Endothelial cell of umbilical vein (primary cell): Measurements from ENCODE around the gene GATA1. TPM values are rescaled to one million over a fixed set of nuclear protein-coding genes. Genes with fewer than 3 reads are reported as not detected.

Experiments used
- BruUV-seq: library from RNA; stranded (reverse); fragments of 400-500 nt; replicated peaks from 2 replicates; lab custom pipeline; 2021; lab: Mats Ljungman, UMichigan
- CTCF ChIA-PET: fragments of 300-600, 350-600 bp; sonication (Branson Sonifier 250); formaldehyde crosslinking; loops from one replicate; lab custom pipeline; 2021; ENCODE audit warnings: antibody characterized with exemption, inconsistent platforms; lab: Charles Lee
- POLR2A ChIA-PET: fragments of 300-600, 350-600 bp; sonication (Branson Sonifier 250); formaldehyde crosslinking; loops from one replicate; lab custom pipeline; 2021; ENCODE audit warnings: antibody characterized with exemption, inconsistent platforms; lab: Charles Lee
- DNase-seq: peaks from one replicate; pipeline ENCODE4 v3.0.0-alpha.2; 2011; ENCODE audit warnings: low read depth, low spot score
- FAIRE-seq: peaks from 2 replicates; lab custom pipeline; 2011; peaks lifted over from hg19 to GRCh38; lab: Jason Lieb, UNC
- H2AFZ ChIP-seq: 2 replicates; pipeline ENCODE4 v1.6.0; 2012; ENCODE audit warnings: low read depth, low read length, control low read depth, inconsistent platforms
- H3K27ac ChIP-seq: 2 replicates; pipeline ENCODE4 v1.5.1; 2011; ENCODE audit warnings: low read depth, mild to moderate bottlenecking, control low read depth, low read length, moderate library complexity; ENCODE audit not compliant: insufficient read depth
- H3K27me3 ChIP-seq, 2 experiments: 2 replicates each; pipeline versions ENCODE4 v1.6.0 to v1.6.1; 2011; ENCODE audit warnings: low read length in 2 of 2, mixed read lengths in 1 of 2; ENCODE audit not compliant: control insufficient read depth in 2 of 2, insufficient read depth in 2 of 2
- H3K36me3 ChIP-seq, 2 experiments: 2 replicates in 1 of 2; 3 replicates in 1 of 2; pipeline ENCODE4 v1.5.1; 2011; ENCODE audit warnings: low read length in 2 of 2, mild to moderate bottlenecking in 1 of 2, moderate library complexity in 1 of 2; ENCODE audit not compliant: control insufficient read depth in 2 of 2, insufficient read depth in 2 of 2; ENCODE audit errors: extremely low read depth in 1 of 2
- H3K4me1 ChIP-seq: 3 replicates; pipeline ENCODE4 v1.5.1; 2011; ENCODE audit warnings: mild to moderate bottlenecking, low read length; ENCODE audit not compliant: control insufficient read depth, insufficient read depth; ENCODE audit errors: extremely low read depth
- H3K4me2 ChIP-seq: 2 replicates; pipeline ENCODE4 v1.6.1; 2011; ENCODE audit warnings: low read length, control low read depth, mixed read lengths; ENCODE audit not compliant: insufficient read depth
- H3K4me3 ChIP-seq, 3 experiments: fragments of 200-600 bp in 1 of 3; sonication (generic), shearing (Covaris generic) in 1 of 3; replicated peaks in 1 of 3; 2 replicates each; pipeline ENCODE4 v1.5.1; 2011 to 2016; ENCODE audit warnings: control low read depth in 3 of 3, low read length in 3 of 3, mild to moderate bottlenecking in 2 of 3, inconsistent platforms in 1 of 3, low read depth in 1 of 3, moderate library complexity in 1 of 3; ENCODE audit not compliant: insufficient read depth in 1 of 3
- H3K79me2 ChIP-seq: 2 replicates; pipeline ENCODE4 v1.6.0; 2012; ENCODE audit warnings: low read length, inconsistent platforms; ENCODE audit not compliant: control insufficient read depth, insufficient read depth
- H3K9ac ChIP-seq: replicated peaks from 2 replicates; pipeline ENCODE3; 2011; ENCODE audit warnings: low read length, control low read depth; ENCODE audit not compliant: insufficient read depth; ENCODE audit errors: extremely low read depth
- H3K9me1 ChIP-seq: replicated peaks from 3 replicates; pipeline ENCODE4 v1.6.0; 2011; ENCODE audit warnings: mild to moderate bottlenecking, low read length; ENCODE audit not compliant: control insufficient read depth, insufficient read depth; ENCODE audit errors: extremely low read depth
- H3K9me3 ChIP-seq: replicated peaks from 2 replicates; pipeline ENCODE4 v1.5.1; 2012; ENCODE audit warnings: low read length, inconsistent platforms; ENCODE audit not compliant: control insufficient read depth, insufficient read depth
- H4K20me1 ChIP-seq: replicated peaks from 2 replicates; pipeline ENCODE3; 2011; ENCODE audit warnings: mild to moderate bottlenecking, low read length; ENCODE audit not compliant: control insufficient read depth, insufficient read depth; ENCODE audit errors: extremely low read depth
- CTCF ChIP-seq, 2 donors: IDR thresholded peaks; 1 replicate in 1 of 2; 2 replicates in 1 of 2; pipeline ENCODE4 v1.5.1; 2011; ENCODE audit warnings: low read length in 2 of 2, mild to moderate bottlenecking in 2 of 2, moderate library complexity in 2 of 2, control low read depth in 1 of 2, inconsistent platforms in 1 of 2, low read depth in 1 of 2; ENCODE audit not compliant: insufficient read depth in 1 of 2; ENCODE audit errors: extremely low read depth in 1 of 2
- EZH2 ChIP-seq: IDR thresholded peaks from 2 replicates; pipeline ENCODE4 v1.6.1; 2012; ENCODE audit warnings: borderline replicate concordance, low read depth, mild to moderate bottlenecking, moderate library complexity, low read length, inconsistent platforms; ENCODE audit not compliant: severe bottlenecking
- FOS ChIP-seq: IDR thresholded peaks from 2 replicates; pipeline ENCODE4 v1.6.1; 2011; ENCODE audit warnings: mild to moderate bottlenecking, low read length, moderate library complexity, borderline replicate concordance; ENCODE audit not compliant: insufficient read depth
- GATA2 ChIP-seq: IDR thresholded peaks from 2 replicates; pipeline ENCODE4 v1.7.0; 2011; ENCODE audit warnings: low read depth, mild to moderate bottlenecking, moderate library complexity, mixed read lengths, low read length; ENCODE audit not compliant: insufficient read length, insufficient read depth
- JUN ChIP-seq: IDR thresholded peaks from 2 replicates; pipeline ENCODE4 v1.6.1; 2011; ENCODE audit warnings: borderline replicate concordance, low read depth; ENCODE audit not compliant: insufficient read length, insufficient read depth
- MYC ChIP-seq: IDR thresholded peaks from one replicate; pipeline ENCODE4 v1.6.1; 2011; ENCODE audit warnings: mild to moderate bottlenecking, low read depth, low read length
- POLR2A ChIP-seq: IDR thresholded peaks from 2 replicates; pipeline ENCODE4 v1.6.1; 2012; ENCODE audit warnings: low read depth, mild to moderate bottlenecking, control low read depth, low read length
- POLR2AphosphoS5 ChIP-seq: IDR thresholded peaks from 2 replicates; pipeline ENCODE4 v1.6.1; 2012; ENCODE audit warnings: low read depth, mild to moderate bottlenecking, control low read depth, low read length, moderate library complexity; ENCODE audit not compliant: insufficient read depth
- dilution Hi-C: fragments of 300-500 bp; cut with MboI; formaldehyde crosslinking; loops from one replicate; pipeline ENCODE4 v1.15.0; 2019; ENCODE audit warnings: low sequenced_read_pairs; ENCODE audit not compliant: extremely low pct_ligation_motif_present
- intact Hi-C: fragments of 100-400 bp; cut with micrococcal nuclease; formaldehyde crosslinking; loops from one replicate; pipeline ENCODE4 v1.10.0; 2022
- polyA plus RNA-seq, 4 experiments: library from polyadenylated mRNA; depleted of rRNA in 3 of 4; stranded (reverse) in 3 of 4; unstranded in 1 of 4; fragments of >200 nt; gene quantifications; 2 replicates each; pipeline versions ENCODE4 v1.2.1 to v1.2.3, GENCODE V29; 2011 to 2012; ENCODE audit warnings: missing spikeins in 1 of 4
- total RNA-seq: library from RNA; stranded (reverse); gene quantifications from 2 replicates; pipeline ENCODE4 v1.2.3, GENCODE V29; 2021
- TF ChIP-seq, protein P1 (sequence below): IDR thresholded peaks from 2 replicates; pipeline ENCODE4 v1.6.1; 2011; ENCODE audit not compliant: insufficient read depth, insufficient read length

GATA1 gene
- total and polyA plus RNA-seq, 2 donors (not counting 3 experiments of a cell fraction or from before 2014, with no cell fraction given), result not detected

- POLR2A ChIA-PET, result no interaction called here
- CTCF ChIA-PET, result no interaction called here
- Histone ChIP-seq H3K9me3 (no peaks in the 10 kb centered on the region), H4K20me1 (no peaks in the 10 kb centered on the region), H3K4me2 (no peak overlapping the region), H3K27ac (no peak overlapping the region), H3K4me3 (no peak overlapping the region), H3K27me3 (no peaks in the 10 kb centered on the region), H3K36me3 (no peaks in the 10 kb centered on the region), H3K4me1 (no peaks in the 10 kb centered on the region), H3K9me1 (no peaks in the 10 kb centered on the region), H2AFZ (no peak overlapping the region), H3K79me2 (no peaks in the 10 kb centered on the region), H3K9ac (no peak overlapping the region)
- no peak for DNase-seq
- intact Hi-C loops (no loop called here), dilution Hi-C loops (no loop called here)
- FAIRE-seq, result no peak
- TF ChIP-seq FOS (no peak), POLR2A (no peak), POLR2AphosphoS5 (no peak), GATA2 (no peak), JUN (no peak), EZH2 (no peak), CTCF (IDR thresholded peaks at IDR 0.05; ENCODE audit: extremely low read depth in 1 of 2, insufficient read depth in 1 of 2, low read depth in 1 of 2, low read length in 2 of 2) (no peak), MYC (no peak)
- TF ChIP-seq, protein P1, sequence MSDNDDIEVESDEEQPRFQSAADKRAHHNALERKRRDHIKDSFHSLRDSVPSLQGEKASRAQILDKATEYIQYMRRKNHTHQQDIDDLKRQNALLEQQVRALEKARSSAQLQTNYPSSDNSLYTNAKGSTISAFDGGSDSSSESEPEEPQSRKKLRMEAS, result no peak
- no TSS peak for BruUV-seq
Measured at GRCh38 chrX:48770296-48770695, 16.1 kb upstream of the GATA1 start.
